NCI-H2107 treated with DMSO at 0.1 percent for 48 hours (cell line): Measurements from ENCODE around the gene OR2AG2.
A peak's percentile ranks its signal among the peaks of the same experiment; 100 is the strongest.
"Not testable (repeated sequence)": the region's sequence is repeated elsewhere in the genome, so short reads cannot be mapped to it uniquely, and the experiment has no call there.

Experiments used
- DNase-seq: peaks from one replicate; lab custom pipeline; 2025; ENCODE audit not compliant: unreplicated experiment; lab: John Stamatoyannopoulos, UW

Gene OR2AG2, protein sequence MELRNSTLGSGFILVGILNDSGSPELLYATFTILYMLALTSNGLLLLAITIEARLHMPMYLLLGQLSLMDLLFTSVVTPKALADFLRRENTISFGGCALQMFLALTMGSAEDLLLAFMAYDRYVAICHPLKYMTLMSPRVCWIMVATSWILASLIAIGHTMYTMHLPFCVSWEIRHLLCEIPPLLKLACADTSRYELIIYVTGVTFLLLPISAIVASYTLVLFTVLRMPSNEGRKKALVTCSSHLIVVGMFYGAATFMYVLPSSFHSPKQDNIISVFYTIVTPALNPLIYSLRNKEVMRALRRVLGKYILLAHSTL

GRCh38 chr11:6771926-6772893 is at the start of gene OR2AG2:
TSS of gene OR2AG2 (minus strand) at chr11:6771976. CDS start at chr11:6768957, 3,019 bp downstream.
- no peak for DNase-seq

GRCh38 chr11:6818967-6819366 is 47.2 kb upstream of the OR2AG2 start:
- no peak for DNase-seq

- no peak for DNase-seq
Measured at GRCh38 chr11:6817694-6818093, 45.9 kb upstream of the OR2AG2 start.

DNA sequence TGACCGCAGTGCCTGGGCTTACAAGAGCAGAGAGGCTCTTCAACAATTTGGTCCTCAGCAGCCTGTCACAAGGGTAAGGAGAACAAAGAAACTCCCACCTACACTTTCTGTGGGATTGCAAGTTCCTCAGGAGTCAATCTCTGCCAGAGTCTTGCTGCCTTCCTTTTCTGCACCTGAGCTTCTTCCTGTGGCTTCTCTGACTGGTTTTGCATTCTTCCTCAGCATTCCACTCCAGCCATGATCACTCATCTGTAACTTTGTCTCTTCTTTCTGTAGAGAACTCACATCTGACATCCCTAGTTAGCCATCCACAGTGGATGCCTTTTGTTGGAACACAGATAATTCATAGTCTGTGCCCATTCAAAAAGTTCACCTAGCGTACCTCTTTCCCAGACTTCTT is 41.9 kb upstream of the OR2AG2 start:
- no peak for DNase-seq

- DNase-seq: peak; percentile 61
Measured at GRCh38 chr11:6812390-6813005, 40.7 kb upstream of the OR2AG2 start.

- not testable (repeated sequence) for DNase-seq
Measured at GRCh38 chr11:6801075-6801474, 29.3 kb upstream of the OR2AG2 start.

- no peak for DNase-seq
Measured at GRCh38 chr11:6799402-6799801, 27.6 kb upstream of the OR2AG2 start, which contains the start of gene OR6A2. TSS of gene OR6A2 (minus strand) at chr11:6799689. CDS start at chr11:6795708, 3,981 bp downstream.

- no peak for DNase-seq
Measured at GRCh38 chr11:6794639-6795038, 22.9 kb upstream of the OR2AG2 start.

DNA sequence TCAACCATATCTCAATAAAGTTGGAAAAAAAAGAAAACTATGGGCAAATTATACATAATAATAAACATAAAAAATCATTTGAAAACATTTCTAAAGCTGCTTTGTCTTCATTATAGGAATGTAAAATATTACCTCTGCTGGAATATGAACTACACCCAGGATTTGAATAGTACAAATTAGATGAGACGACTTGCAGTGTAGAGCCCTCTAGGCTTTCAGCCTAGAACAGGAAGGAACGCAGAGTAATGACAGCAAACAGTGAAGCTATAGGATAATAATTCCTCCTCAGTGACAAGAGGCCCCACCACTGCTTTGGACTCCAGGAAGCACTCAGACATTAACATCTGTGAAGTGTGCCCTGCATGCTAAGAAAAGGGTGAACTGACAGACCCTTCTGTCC is 18.8 kb upstream of the OR2AG2 start:
- DNase-seq: no peak

- DNase-seq: no peak
Measured at GRCh38 chr11:6782720-6783119, 10.9 kb upstream of the OR2AG2 start, which contains the start of gene OR2AG1. TSS of gene OR2AG1 (plus strand) at chr11:6783020. CDS start at chr11:6785038, 2,018 bp downstream.

DNA sequence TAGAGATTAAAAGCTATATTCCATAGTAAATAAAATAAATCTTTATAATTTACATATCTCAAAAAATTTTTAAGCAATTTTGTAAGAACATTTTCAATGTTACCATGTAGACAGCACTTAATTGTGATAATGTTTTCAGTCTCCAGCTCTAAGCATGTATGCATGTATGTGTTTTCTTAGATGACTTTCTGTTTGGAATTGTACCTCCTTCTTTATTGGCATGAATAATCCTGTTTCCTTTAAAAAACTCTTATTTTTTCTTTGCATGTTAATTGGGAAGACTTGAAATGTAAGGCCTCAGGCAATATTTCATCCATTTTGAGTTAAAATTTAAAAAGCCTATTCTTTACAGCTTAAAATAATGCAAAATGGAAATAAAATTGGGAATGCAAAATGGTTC is 9.1 kb upstream of the OR2AG2 start:
- no peak for DNase-seq

DNA sequence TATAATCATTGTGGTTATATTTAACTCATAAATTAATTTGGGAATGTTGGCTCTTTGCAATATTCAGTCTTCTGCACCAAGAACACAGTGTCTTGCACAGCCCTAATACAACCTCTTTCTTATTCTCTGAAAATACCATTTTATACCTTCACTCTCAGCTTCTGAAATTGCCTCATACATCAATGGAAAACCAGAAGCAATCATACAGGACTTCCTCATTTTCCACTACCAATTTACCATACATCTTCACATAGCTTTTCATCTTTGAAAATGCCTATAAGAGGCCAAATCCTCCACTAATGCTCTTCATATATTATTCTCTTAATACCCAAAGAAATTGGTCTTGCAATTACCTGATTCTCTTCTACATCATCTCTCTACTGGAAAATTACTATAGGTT is 6.7 kb upstream of the OR2AG2 start:
- DNase-seq: no peak

DNA sequence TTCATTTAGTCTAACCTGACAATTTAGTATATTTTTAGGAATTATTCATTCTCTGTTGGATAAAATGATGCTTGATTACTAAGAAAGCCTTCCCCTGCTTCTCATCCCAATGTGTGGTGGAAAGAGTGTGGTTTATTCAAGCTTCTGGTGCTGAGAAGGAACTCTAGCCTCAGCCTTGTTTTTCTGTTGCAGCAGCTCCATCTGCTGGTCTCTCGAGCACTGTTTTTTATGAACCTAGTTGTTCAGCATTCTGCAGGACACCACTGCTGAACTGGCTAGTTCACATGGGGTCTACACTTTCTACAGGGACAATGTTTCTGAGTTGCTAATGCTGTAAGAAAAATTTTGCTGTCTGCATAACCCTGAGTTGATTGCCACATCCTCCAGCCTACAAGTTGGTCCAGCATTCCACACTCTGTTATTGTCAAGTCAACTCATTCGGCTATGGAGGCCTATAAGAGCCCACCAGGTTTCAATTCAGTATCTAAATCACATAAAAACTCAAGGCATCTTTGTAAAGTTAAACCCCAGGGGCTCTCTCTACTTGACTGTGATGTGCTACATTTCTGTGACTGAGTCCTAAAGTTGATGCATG is 14.3 kb downstream of the OR2AG2 start:
- peak; percentile 14 for DNase-seq

DNA sequence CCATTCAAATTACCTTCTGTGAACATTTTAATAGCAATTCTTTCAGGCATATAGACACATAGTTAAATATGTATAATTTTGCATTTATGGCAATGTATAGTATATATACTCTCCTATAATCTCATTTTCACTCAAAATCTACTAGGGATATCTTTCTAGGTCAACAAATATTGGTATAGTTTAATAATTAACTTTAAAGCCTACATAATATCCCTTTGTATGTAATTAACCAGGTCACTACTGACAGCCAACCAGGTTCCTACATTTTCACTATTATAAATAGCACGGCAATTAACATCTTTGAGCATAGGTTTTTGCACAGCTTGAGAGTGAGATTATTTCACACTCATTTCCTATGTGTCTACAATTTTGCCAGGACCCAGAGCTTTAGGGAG is 15.8 kb downstream of the OR2AG2 start:
- DNase-seq: no peak

GRCh38 chr11:6755303-6755952 is 16.3 kb downstream of the OR2AG2 start:
- DNase-seq: peak; percentile 2

GRCh38 chr11:6747097-6747668 is 24.6 kb downstream of the OR2AG2 start:
- DNase-seq: no peak

DNA sequence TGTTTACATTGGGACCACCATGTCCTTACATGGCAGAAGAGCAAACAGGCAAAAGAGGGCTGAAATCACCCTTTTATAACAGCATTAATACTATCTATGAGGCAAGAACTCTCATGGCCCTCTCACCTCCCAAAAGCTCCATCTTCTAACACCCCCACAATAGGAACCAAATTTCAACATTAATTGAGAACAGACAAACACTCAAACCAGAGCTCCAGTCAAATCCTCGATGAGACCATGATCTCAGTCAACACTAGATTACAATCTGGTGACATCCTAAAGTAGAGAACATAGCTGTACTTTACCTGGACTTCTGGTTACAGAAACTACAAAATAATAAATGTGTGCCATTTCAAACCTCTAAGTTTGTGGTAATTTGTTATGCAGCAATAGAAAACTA is 25.1 kb downstream of the OR2AG2 start:
- DNase-seq: no peak

GRCh38 chr11:6746086-6746618 is 25.6 kb downstream of the OR2AG2 start:
- DNase-seq: no peak

- DNase-seq: no peak
Measured at GRCh38 chr11:6745465-6746015, 26.2 kb downstream of the OR2AG2 start.

DNA sequence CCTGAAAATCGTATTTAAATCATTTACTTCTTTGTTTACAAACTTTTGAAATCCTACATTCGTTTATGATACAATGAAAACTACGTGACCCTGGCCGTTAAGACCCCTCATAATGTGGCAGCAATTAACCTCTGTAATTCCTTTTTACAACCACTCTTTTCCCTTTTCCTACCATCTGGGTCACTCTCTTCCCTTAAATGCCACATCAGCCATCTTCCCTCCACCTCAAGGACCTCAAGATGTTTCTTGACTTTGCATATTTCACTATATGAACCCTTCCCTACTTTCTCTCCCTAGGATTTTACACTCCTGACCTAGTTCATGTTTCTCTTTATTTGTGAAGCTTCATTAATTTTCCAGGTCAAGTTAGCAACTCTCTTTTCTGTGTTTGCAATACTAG is 26.8 kb downstream of the OR2AG2 start:
- no peak for DNase-seq
